GM21737 (cell line): Measurements from ENCODE around the gene PRRT1.
A peak's percentile ranks its signal among the peaks of the same experiment; 100 is the strongest.
"Not testable (repeated sequence)": the region's sequence is repeated elsewhere in the genome, so short reads cannot be mapped to it uniquely, and the experiment has no call there.

Experiments
- ATAC-seq: cut with Tn5 transposase; IDR thresholded peaks from one replicate; pipeline ENCODE4 v1.9.1; 2021; ENCODE audit warnings: mild to moderate bottlenecking, moderate library complexity; ENCODE audit not compliant: unreplicated experiment

The PRRT1 gene

DNA sequence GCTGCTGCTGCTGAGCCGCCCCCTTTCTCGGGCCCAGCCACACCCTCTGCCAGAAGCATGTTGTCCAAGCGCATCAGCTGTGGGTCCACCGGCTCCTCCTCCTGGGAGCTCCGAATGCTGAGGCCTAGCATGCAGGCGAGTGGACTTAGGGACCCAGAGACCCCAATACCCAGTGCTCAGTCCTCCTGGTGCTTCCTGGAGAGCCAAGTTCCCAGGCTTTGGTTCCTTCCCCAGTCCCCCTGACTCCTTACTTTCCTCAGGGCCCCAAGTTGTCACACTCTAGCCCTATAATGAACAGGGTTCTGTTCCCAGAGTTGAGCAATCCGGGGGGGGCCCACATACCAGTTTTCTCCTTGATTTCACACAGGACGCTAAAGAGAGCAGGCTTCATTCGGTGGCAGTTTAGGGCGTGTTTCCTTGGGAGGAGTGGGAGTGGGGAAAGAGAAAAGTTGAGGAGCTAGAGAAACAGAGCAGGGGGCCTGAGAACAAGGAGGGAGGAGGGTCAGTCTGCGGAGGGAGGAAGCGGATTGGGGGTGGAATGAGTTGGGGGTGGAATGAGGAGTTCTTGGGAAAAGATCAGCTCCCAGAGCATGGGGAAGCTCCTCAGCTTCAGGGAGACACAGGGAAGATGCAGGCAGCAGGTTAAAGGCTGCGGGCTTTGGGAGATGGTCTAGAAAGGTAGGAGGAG, 36.8 kb upstream of the PRRT1 start:
- no peak for ATAC-seq

DNA sequence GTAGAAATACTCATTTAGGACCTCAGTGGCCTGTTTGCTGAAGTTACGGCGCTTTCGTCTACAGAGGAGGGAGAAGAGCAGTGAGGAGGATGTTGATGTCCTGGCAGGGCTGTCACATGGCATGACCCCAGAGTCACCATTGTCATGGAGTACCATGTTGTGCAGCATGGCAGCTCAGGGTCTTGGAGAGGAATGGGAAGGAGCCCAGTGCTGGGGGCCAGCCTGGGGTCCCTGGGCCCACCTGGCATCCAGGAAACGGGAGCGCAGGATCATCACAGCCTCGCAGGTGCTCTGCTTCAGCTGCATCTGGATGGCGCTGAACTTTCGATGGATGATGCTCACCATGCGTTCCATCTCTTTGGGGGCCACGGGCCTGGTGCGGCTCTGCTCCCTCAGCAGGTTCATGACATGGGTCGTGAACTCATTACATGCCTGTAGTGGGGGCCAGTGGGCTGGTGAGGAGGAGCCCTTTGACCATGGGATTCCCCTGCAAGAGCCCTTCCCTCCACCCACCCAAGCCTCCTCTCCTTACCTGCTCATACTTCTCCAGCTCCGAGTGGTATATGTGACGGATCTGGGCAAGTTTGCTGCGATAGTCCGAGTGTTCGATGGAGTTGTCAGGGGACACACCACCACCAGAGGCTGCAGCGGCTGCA, 36.1 kb upstream of the PRRT1 start:
- ATAC-seq, result not testable (repeated sequence)

GRCh38 chr6:32187009-32187709, 35.4 kb upstream of the PRRT1 start:
- no peak for ATAC-seq

DNA sequence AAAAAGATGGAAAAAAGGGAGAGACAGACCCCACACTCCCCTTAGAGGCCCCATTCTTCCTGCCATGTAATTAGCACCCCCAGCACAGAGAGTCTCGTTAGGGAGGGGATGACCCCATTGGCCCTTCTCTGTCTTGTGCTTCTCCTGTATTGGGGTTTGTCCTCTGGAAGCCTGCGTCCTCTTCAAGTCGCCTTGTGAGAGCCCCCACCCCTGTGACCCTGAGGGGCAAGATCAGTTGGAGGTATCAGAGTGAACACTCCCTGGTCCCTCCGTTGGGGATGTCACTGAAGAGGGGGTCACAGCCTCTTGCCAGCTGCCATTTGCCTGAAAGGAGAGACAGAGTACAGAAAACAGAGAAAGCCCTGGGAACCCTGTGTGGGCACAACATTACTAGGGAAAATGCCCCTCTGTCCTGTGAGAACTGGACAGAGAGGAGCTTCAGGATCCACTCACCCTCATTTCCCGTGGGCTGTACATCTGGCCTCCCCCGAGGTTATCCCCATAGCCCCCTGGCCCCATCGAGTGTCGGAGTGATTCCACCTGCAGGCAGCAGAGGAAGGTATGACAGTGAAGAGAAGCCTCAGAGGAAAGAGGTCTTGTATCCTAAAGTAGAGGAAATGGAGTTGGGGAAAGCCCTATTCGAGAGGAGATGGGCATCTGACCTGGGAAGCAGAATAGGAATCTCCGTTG, 34.6 kb upstream of the PRRT1 start:
- not testable (repeated sequence) for ATAC-seq

DNA sequence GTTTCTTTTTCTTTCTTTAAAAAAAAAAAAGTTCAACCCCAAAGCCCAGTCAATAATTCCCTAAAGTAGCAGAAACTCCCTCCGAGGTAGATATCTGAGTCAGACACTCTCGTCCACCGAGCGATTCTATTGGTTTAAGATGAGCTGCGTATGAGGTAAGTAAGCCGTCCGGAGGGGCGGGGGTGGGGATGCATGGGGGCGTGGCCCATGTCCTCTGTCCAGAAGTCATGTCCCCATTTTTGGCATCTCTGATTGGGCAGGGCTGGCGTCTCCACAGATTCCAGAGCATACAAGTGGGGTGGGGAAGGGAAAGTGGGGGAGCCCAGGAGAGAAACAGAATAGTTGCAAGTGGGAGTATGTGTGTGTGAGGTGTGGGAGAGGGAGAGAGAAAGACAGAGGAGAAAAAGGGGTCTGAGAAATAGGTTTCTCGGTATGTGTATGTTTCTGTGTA, 34.0 kb upstream of the PRRT1 start:
- ATAC-seq, result not testable (repeated sequence)

- no peak for ATAC-seq
These were observed 32.4 kb upstream of the PRRT1 start, which contains the start of gene AGER for GRCh38 chr6:32184084-32184640. Gene AGER (minus strand): TSS chr6:32184253. CDS start chr6:32184222, 31 bp downstream.

DNA sequence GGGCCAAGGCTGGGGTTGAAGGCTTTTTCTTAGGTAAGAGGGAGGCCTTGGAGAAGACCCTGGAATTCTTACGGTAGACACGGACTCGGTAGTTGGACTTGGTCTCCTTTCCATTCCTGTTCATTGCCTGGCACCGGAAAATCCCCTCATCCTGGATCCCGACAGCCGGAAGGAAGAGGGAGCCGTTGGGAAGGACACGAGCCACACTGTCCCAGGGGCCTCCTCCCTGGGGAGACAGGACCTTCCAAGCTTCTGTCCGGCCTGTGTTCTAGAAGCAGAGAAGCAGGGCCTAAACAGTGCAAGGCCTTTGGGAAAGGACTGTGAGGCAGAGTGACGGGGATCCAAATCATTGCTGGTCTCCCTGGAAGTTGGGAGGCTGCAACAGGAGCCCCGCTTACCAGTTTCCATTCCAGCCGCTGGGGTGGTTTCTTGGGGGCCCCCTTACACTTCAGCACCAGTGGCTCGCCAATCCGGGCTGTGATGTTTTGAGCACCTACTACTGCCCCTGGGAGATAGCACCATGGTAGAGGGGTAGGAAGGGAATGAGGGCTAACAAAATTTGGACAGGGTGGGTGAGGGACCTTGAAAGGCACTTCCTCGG, 31.8 kb upstream of the PRRT1 start:
- ATAC-seq, result no peak

- ATAC-seq, result no peak
These were observed 31.3 kb upstream of the PRRT1 start for GRCh38 chr6:32183030-32183429.

- ATAC-seq, result no peak
These were observed 30.8 kb upstream of the PRRT1 start for GRCh38 chr6:32182555-32182981.

DNA sequence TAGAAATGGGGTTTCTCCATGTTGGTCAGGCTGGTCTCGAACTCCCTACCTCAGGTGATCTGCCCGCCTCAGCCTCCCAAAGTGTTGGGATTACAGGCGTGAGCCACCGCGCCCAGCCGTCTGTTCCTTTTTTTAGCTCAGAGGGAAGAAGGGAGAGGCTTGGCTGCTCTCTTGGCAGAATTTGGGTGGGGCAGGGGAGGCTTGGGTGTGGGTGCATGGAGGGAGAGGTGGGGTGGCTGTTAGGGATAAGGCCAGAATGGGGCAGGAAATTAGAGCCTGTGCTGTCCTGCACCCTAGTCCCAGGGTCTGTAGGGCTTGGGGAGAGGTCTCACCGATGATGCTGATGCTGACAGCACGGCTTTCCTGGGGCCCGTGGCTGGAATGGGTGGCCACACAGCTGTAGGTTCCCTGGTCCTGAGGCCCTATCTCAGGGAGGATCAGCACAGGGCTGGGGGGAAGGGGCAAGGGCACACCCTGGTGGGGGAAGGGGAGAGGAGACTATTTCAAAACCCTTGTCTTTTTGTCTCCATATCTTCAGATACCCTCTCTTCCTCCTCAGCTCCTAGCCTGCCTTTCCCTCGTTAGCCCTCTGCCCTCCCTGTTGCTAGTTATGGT, 30.3 kb upstream of the PRRT1 start:
- no peak for ATAC-seq

- ATAC-seq, result no peak
These were observed 29.5 kb upstream of the PRRT1 start for GRCh38 chr6:32181148-32181702.

DNA sequence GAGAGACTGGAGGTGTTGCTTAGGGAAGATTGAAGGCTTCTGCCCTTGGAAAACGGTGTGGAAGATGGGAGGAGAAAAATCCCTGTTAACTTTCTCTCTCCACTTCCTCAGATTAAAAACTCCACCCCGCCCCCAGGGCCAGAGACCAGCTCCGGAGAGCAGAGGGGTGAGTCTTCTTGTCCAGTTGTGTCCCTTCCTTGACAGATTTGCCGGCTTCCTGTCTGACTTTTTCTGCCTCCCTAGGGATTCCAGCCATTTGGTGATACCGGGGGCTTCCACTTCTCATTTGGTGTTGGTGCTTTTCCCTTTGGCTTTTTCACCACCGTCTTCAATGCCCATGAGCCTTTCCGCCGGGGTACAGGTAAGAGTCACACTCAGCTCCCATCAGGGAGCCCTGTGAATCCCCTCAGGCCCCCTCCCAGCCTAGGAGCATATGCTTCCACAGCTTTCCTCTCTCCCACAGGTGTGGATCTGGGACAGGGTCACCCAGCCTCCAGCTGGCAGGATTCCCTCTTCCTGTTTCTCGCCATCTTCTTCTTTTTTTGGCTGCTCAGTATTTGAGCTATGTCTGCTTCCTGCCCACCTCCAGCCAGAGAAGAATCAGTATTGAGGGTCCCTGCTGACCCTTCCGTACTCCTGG, 28.1 kb upstream of the PRRT1 start:
- ATAC-seq, result no peak

DNA sequence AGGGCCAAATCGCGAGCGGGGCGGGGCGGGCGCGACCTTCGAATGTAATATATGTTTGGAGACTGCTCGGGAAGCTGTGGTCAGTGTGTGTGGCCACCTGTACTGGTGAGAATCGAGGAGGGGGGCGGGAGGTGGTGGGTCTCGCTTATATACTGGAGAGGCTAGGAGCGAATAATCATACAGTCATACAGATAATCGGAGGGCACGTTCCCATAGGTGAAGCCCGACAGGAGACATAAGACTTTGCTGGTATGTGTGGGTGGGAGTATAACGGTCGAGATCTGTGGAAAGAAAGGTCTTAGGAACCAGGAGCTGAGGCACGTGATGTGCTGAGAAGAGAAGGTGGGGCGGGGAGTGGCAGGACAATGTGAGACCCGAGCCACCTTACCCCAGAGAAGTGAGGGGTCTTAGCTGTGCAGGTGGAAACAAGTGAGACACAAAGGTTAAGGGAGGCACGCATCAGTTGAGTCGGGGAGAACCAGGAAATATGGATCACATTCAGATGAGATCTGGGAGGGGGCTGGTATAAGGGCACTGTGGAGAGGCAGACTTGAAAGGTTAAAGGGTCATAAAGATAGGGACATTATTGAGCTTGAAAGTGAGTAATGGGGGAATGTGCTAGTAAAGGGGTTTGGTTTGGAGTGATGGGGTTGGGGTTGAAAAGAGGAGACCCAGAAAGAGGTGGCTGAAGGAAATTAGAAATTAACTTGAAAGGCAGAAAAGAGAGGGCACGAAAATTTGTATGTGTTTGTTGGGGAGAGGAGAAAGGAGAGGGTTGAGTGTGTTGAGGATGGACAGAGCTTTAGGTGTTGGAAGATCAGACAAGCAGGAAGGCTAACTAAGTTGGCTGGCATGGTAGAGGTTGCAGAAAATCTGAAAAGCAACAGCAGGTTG, 27.1 kb upstream of the PRRT1 start:
- ATAC-seq, result no peak

DNA sequence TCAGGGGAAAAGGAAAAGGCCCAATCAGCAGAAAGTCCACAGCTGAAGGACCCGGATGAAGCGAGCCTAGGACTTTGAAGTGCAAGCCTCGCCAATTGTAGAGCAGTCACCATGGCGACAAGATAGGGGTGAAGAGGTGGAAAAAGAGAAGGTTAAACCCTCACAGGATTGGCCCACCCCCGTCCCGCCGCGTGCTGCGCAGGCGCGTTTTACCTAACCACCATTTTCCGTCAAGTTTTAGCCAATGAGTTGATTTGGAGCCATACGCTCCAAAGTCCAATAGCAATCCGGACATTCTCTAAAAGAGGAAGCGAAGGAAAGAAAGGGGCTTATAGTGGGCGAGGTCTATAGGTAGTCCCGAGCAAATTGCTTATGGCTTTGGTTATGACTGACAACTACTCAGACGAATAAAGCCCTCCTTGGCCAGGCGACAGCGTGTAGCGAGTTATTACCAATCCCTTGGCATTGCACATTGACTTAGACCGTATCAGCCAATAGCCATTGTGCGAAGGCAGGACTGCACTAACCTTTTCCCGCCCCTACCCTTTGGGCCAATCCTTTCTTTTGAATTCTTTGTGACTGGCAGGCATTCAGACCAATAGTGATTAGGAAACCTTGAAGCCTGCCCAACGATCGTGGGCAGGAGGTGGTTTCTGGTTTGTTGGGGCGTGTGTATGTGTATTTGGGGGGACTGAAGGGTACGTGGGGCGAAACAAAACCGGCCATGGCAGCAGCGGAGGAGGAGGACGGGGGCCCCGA, 26.2 kb upstream of the PRRT1 start, which contains the start of gene RNF5:
TSS of gene RNF5 (plus strand) at position 618 of the 759 bp plus-strand sequence. CDS start at position 725, 107 bp downstream.
- ATAC-seq, result peak; percentile 74

GRCh38 chr6:32177183-32177787, 25.5 kb upstream of the PRRT1 start:
- peak; percentile 1 for ATAC-seq

DNA sequence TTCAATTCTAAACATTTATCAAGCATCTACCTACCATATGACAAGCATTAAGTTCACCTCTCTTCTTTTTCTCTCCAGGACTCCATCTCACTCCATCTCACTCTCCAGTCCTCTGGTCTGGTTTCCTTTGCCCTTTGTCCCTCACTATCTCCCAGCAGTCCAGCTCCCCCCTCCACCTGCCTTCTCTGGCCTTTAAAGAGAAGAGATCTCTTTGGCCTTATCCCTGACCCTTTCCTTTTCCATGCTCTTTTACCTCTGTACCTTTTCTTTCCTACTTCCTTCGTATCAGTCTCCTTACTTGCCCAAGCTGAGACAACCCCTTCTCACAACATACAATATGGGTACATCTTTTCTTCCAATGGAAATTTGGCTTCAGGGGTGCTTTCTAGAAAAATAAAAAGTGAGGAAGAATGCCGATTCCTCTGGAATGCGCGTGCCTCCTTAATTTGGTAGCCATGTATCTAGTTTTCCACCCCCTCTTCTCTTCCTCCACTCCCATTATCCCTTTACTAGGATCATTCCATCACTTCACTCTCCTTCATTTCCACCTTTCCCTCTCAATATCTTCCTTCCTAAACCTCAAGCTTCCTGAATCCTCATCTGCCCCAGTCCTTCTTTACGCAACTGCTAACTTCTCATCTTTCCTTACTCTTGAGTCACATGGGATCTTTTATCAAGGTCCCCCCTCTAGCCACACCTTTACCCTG, 24.9 kb upstream of the PRRT1 start:
- ATAC-seq, result no peak
